HepG2 (cell line): ENCODE data around the gene VPS11. TPM values are rescaled to one million over a fixed set of nuclear protein-coding genes. Genes with fewer than 3 reads are reported as not detected.

Experiments
- AGO2 ChIP-seq: fragments of 200-400 bp; formaldehyde crosslinking; optimal IDR thresholded peaks from 2 replicates; pipeline ENCODE3; 2017; ENCODE audit warnings: mild to moderate bottlenecking, low read depth, low read length, moderate library complexity
- ARHGAP35 ChIP-seq: sonication (generic); formaldehyde crosslinking; IDR thresholded peaks from 2 replicates; pipeline ENCODE4 v1.9.0; 2022; ENCODE audit warnings: mild to moderate bottlenecking, inconsistent platforms, moderate library complexity, missing genetic modification reagents, borderline replicate concordance
- EZH2 ChIP-seq: conservative IDR thresholded peaks from 2 replicates; pipeline ENCODE4 v1.6.1; 2012; ENCODE audit warnings: mild to moderate bottlenecking, low read depth, low read length, moderate library complexity
- HNRNPLL ChIP-seq: fragments of 200-400 bp; formaldehyde crosslinking; IDR thresholded peaks from 2 replicates; pipeline ENCODE4 v1.6.1; 2017; ENCODE audit warnings: mild to moderate bottlenecking, low read depth, low read length; ENCODE audit not compliant: poor library complexity, severe bottlenecking
- HOXA7 ChIP-seq: sonication (generic); formaldehyde crosslinking; IDR thresholded peaks from 2 replicates; pipeline ENCODE4 v1.8.1; 2022; ENCODE audit warnings: mild to moderate bottlenecking, missing genetic modification reagents, moderate library complexity
- KDM3A ChIP-seq: IDR thresholded peaks from 2 replicates; pipeline ENCODE4 v1.6.1; 2018; ENCODE audit warnings: low read depth, missing compliant biosample characterization
- NCOA2 ChIP-seq: sonication (generic); formaldehyde crosslinking; IDR thresholded peaks from 2 replicates; pipeline ENCODE4 v1.8.0; 2022; ENCODE audit warnings: inconsistent platforms
- NPAS2 ChIP-seq: sonication (generic); formaldehyde crosslinking; IDR thresholded peaks from 2 replicates; pipeline ENCODE4 v1.8.0; 2022; ENCODE audit warnings: mild to moderate bottlenecking, missing genetic modification reagents, borderline replicate concordance
- RELA ChIP-seq: sonication (generic); formaldehyde crosslinking; IDR thresholded peaks from 2 replicates; pipeline ENCODE4 v1.4.0; 2020; ENCODE audit warnings: missing genetic modification reagents
- REPIN1 ChIP-seq: sonication (generic); formaldehyde crosslinking; IDR thresholded peaks from 2 replicates; pipeline ENCODE4 v1.8.0; 2022; ENCODE audit warnings: missing genetic modification reagents, low read depth, mild to moderate bottlenecking, borderline replicate concordance
- RFXANK ChIP-seq: IDR thresholded peaks from 2 replicates; pipeline ENCODE4 v1.6.1; 2016
- RORA ChIP-seq: sonication (generic); formaldehyde crosslinking; IDR thresholded peaks from 2 replicates; pipeline ENCODE4 v1.5.0; 2020; ENCODE audit warnings: mild to moderate bottlenecking, missing genetic modification reagents, moderate library complexity
- SIN3A ChIP-seq: IDR thresholded peaks from 2 replicates; pipeline ENCODE4 v1.6.1; 2011; ENCODE audit warnings: low read depth, mild to moderate bottlenecking, control low read depth, low read length, borderline replicate concordance
- SP2 ChIP-seq: sonication (generic); formaldehyde crosslinking; IDR thresholded peaks from 2 replicates; pipeline ENCODE4 v1.5.1; 2020; ENCODE audit warnings: mild to moderate bottlenecking, missing genetic modification reagents
- ZNF20 ChIP-seq: sonication (generic); formaldehyde crosslinking; IDR thresholded peaks from 2 replicates; pipeline ENCODE4 v1.4.0; 2020; ENCODE audit warnings: mild to moderate bottlenecking, moderate library complexity, missing genetic modification reagents
- ZNF253 ChIP-seq: sonication (generic); formaldehyde crosslinking; IDR thresholded peaks from 2 replicates; pipeline ENCODE4 v1.8.0; 2022; ENCODE audit warnings: mild to moderate bottlenecking, missing genetic modification reagents, borderline replicate concordance
- ZNF274 ChIP-seq: sonication (generic); formaldehyde crosslinking; IDR thresholded peaks from 2 replicates; pipeline ENCODE4 v1.5.1; 2020; ENCODE audit warnings: mild to moderate bottlenecking, missing genetic modification reagents
- ZNF33A ChIP-seq: sonication (generic); formaldehyde crosslinking; IDR thresholded peaks from 2 replicates; pipeline ENCODE4 v1.5.1; 2020; ENCODE audit warnings: missing genetic modification reagents, mild to moderate bottlenecking, moderate library complexity, borderline replicate concordance
- ZNF629 ChIP-seq: sonication (generic); formaldehyde crosslinking; conservative IDR thresholded peaks from 2 replicates; pipeline ENCODE4 v1.5.0; 2020; ENCODE audit warnings: missing genetic modification reagents
- ZNF737 ChIP-seq: sonication (generic); formaldehyde crosslinking; IDR thresholded peaks from 2 replicates; pipeline ENCODE4 v1.5.0; 2020; ENCODE audit warnings: missing genetic modification reagents, mild to moderate bottlenecking, borderline replicate concordance
- ZNF770 ChIP-seq: sonication (generic); formaldehyde crosslinking; IDR thresholded peaks from 2 replicates; pipeline ENCODE4 v1.5.0; 2020; ENCODE audit warnings: mild to moderate bottlenecking, missing genetic modification reagents
- ZNF839 ChIP-seq: sonication (generic); formaldehyde crosslinking; IDR thresholded peaks from 2 replicates; pipeline ENCODE4 v1.4.0; 2020; ENCODE audit warnings: missing genetic modification reagents, mild to moderate bottlenecking, borderline replicate concordance
- ZNF841 ChIP-seq: sonication (generic); formaldehyde crosslinking; IDR thresholded peaks from 2 replicates; pipeline ENCODE4 v1.8.1; 2023; ENCODE audit warnings: missing genetic modification reagents, borderline replicate concordance
- ZNF878 ChIP-seq: sonication (generic); formaldehyde crosslinking; IDR thresholded peaks from 2 replicates; pipeline ENCODE4 v1.8.1; 2023; ENCODE audit warnings: mild to moderate bottlenecking, missing genetic modification reagents, moderate library complexity
- polyA plus RNA-seq, 8 experiments: library from polyadenylated mRNA; depleted of rRNA in 3 of 8; stranded (reverse) in 7 of 8; unstranded in 1 of 8; fragments of >200 nt; fragmentation: Illumina TruSeq in 4 of 8; extraction: Trizol in 4 of 8; gene quantifications; 2 replicates each; pipeline versions ENCODE4 v1.2.1 to v1.2.3, GENCODE V29; 2011 to 2016; ENCODE audit warnings: low read depth in 4 of 8, missing spikeins in 1 of 8, mixed read lengths in 1 of 8; ENCODE audit not compliant: insufficient read depth in 1 of 8
- total RNA-seq, 5 experiments: library from RNA; depleted of rRNA; stranded (reverse); fragments of >200 nt; fragmentation: Illumina TruSeq; extraction: Trizol; gene quantifications; 2 replicates each; pipeline ENCODE4 v1.2.3, GENCODE V29; 2016; ENCODE audit warnings: low read depth in 1 of 5
- TF ChIP-seq, protein P1 (sequence below): sonication (generic); formaldehyde crosslinking; IDR thresholded peaks from 2 replicates; pipeline ENCODE4 v1.4.0; 2020; ENCODE audit warnings: low read depth, missing genetic modification reagents

Gene VPS11
- total and polyA plus RNA-seq, 2 of the 13 experiments (the other 11 are each of a cell fraction or from before 2014, with no cell fraction given) = 13.7 to 21.6 TPM

DNA sequence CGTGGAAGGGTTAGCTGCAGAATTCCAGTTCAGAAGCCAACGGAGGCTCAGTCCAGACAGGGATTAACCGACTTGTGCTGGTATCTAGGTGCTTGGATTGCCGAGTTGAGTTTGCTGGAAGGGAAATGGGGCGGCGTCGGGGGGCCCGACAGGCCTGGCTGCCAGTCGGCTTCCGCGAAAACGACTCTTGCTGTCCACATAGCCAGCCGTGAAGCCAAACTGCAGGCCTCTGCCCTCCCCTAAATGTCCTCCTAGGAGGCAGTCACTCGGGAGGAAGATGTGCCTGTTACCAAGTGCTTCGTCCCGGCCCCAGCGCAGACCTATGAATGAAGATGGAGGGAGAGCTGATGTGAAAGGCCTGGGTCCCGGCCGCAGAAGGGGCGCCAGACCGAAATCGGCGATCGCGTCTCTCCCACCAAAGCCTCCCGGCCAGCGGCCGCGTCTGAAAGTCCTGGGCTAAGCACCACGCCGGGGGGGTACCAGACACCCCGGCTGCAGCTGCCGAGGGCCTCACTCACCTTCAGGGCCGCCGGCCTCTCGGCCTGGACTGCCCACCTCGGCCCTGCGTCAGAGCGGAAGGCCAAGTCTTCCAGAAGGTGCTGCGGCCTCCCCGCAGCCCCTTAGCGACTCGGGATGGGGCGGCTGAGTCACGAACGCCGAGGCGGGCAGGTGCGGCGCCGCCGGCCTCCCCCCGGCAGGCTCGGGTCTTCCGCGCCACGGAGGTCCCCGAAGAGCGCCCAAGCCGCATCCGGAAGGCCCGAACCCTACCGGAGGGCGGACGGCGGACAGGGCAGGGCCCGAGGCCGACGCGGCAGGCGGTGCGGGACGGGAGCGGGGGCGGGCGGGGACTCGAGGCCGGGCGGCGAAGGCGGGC lies 26.6 kb downstream of the VPS11 start (continued):
- TF ChIP-seq, protein P1, sequence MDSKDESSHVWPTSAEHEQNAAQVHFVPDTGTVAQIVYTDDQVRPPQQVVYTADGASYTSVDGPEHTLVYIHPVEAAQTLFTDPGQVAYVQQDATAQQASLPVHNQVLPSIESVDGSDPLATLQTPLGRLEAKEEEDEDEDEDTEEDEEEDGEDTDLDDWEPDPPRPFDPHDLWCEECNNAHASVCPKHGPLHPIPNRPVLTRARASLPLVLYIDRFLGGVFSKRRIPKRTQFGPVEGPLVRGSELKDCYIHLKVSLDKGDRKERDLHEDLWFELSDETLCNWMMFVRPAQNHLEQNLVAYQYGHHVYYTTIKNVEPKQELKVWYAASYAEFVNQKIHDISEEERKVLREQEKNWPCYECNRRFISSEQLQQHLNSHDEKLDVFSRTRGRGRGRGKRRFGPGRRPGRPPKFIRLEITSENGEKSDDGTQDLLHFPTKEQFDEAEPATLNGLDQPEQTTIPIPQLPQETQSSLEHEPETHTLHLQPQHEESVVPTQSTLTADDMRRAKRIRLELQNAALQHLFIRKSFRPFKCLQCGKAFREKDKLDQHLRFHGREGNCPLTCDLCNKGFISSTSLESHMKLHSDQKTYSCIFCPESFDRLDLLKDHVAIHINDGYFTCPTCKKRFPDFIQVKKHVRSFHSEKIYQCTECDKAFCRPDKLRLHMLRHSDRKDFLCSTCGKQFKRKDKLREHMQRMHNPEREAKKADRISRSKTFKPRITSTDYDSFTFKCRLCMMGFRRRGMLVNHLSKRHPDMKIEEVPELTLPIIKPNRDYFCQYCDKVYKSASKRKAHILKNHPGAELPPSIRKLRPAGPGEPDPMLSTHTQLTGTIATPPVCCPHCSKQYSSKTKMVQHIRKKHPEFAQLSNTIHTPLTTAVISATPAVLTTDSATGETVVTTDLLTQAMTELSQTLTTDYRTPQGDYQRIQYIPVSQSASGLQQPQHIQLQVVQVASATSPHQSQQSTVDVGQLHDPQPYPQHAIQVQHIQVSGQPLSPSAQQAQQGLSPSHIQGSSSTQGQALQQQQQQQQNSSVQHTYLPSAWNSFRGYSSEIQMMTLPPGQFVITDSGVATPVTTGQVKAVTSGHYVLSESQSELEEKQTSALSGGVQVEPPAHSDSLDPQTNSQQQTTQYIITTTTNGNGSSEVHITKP (CRISPR knock-in tag) = no peak
- TF ChIP-seq EZH2 (no peak), ZNF253 (0 out of 2 replicates have a peak, but pooled peaks have one; percentile 51), ZNF770 (CRISPR knock-in tag) (no peak; the same call in 1 of the 2 replicates), ZNF737 (CRISPR knock-in tag) (no peak), ZNF20 (CRISPR knock-in tag) (no peak), SIN3A (0 out of 2 replicates have a peak, but pooled peaks have one; percentile 49), ARHGAP35 (CRISPR knock-in tag) (0 out of 2 replicates have a peak, but pooled peaks have one; percentile 15), RFXANK (CRISPR knock-in tag) (no peak), RELA (CRISPR knock-in tag) (no peak), SP2 (no peak), REPIN1 (CRISPR knock-in tag) (no peak), ZNF839 (no peak), ZNF274 (CRISPR knock-in tag) (no peak; the same call in 1 of the 2 replicates), KDM3A (CRISPR knock-in tag) (no peak), ZNF841 (CRISPR knock-in tag) (no peak), ZNF33A (no peak), ZNF629 (CRISPR knock-in tag) (0 out of 2 replicates have a peak, but pooled peaks have one; percentile 29), ZNF878 (CRISPR knock-in tag) (no peak), RORA (CRISPR knock-in tag) (no peak), NPAS2 (CRISPR knock-in tag) (no peak), NCOA2 (no peak), HOXA7 (CRISPR knock-in tag) (no peak), HNRNPLL (no peak), AGO2 (peak; percentile 98)
